Duodenal mucosa (tissue), 2 donors: ENCODE results near the gene LIMCH1.

Experiments used
- H3K27ac ChIP-seq: one replicate; pipeline ENCODE4 v1.7.0; 2013; ENCODE audit warnings: low read depth, low read length
- H3K27me3 ChIP-seq, 2 donors: one replicate each; pipeline ENCODE4 v1.7.0; 2013; ENCODE audit warnings: low read length in 2 of 2, control low read depth in 1 of 2; ENCODE audit not compliant: insufficient read depth in 2 of 2, control insufficient read depth in 1 of 2
- H3K36me3 ChIP-seq, 2 donors: one replicate each; pipeline ENCODE4 v1.7.0; 2013; ENCODE audit warnings: low read length in 2 of 2, control low read depth in 1 of 2; ENCODE audit not compliant: insufficient read depth in 2 of 2, control insufficient read depth in 1 of 2
- H3K4me1 ChIP-seq, 2 donors: one replicate each; pipeline ENCODE4 v1.7.0; 2013; ENCODE audit warnings: low read length in 2 of 2, control low read depth in 1 of 2; ENCODE audit not compliant: insufficient read depth in 2 of 2, control insufficient read depth in 1 of 2
- H3K4me3 ChIP-seq, 2 donors: one replicate each; pipeline ENCODE4 v1.7.0; 2013; ENCODE audit warnings: low read length in 2 of 2, low read depth in 1 of 2
- H3K9ac ChIP-seq, 2 donors: one replicate each; pipeline ENCODE4 v1.7.0; 2013; ENCODE audit warnings: low read length in 2 of 2, low read depth in 1 of 2
- H3K9me3 ChIP-seq, 2 donors: one replicate each; pipeline ENCODE4 v1.7.0; 2013; ENCODE audit warnings: low read length in 2 of 2, control low read depth in 1 of 2; ENCODE audit not compliant: control insufficient read depth in 1 of 2

The LIMCH1 gene

DNA sequence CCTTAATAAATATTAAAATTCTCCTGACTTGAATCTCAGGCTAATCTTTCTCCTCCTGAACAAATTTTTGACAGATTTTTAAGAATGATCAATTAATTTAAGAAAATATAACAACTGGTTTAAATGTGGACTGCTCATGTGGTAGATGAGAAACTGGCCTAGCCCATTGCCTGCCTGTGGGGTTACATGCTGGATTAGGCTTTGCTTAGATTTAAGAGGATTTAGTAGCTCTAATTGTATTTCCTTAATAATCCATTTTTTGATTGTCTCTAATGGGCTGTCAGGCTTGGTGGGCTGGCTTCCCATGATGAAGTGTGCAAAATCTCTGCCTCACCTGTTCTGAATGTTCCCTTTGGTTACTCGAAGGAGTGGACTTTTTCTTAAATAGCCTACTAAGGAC, 27.8 kb upstream of the LIMCH1 start:
- H3K4me1 ChIP-seq: no peaks in the 10 kb centered on the region
- H3K27ac ChIP-seq: no peak overlapping the region
- H3K4me3 ChIP-seq: no peak overlapping the region
- H3K36me3 ChIP-seq: no peaks in the 10 kb centered on the region
- no peak overlapping the region for H3K9ac ChIP-seq
- H3K27me3 ChIP-seq: no peaks in the 10 kb centered on the region
- H3K9me3 ChIP-seq: no peaks in the 10 kb centered on the region

- Histone ChIP-seq H3K36me3 (no peaks in the 10 kb centered on the region), H3K4me1 (no peaks in the 10 kb centered on the region), H3K9me3 (no peaks in the 10 kb centered on the region), H3K4me3 (no peak overlapping the region), H3K27ac (no peak overlapping the region), H3K27me3 (no peaks in the 10 kb centered on the region), H3K9ac (no peak overlapping the region)
These were observed 25.8 kb upstream of the LIMCH1 start for GRCh38 chr4:41512136-41512535.

DNA sequence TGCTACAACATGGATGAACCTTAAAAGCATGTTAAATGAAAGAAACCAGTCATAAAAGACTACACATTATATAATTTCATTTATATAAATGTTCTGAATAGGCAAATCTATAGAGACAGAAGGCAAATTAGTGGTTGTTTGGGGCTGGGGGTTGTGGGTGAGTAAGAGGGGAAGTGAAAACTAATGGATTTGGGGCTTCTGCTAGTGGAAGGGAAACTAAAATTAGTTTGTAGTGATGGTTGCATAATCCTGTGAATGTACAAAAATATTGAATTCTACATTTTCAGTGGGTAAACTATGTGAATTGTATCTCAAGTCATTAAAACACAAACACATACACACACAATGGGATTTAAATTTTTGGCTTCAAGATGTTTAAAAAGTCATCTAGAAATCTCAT, 25.4 kb upstream of the LIMCH1 start:
- Histone ChIP-seq H3K4me1 (no peaks in the 10 kb centered on the region), H3K4me3 (no peak overlapping the region), H3K9me3 (no peaks in the 10 kb centered on the region), H3K36me3 (no peaks in the 10 kb centered on the region), H3K27me3 (no peaks in the 10 kb centered on the region), H3K9ac (no peak overlapping the region), H3K27ac (no peak overlapping the region)

DNA sequence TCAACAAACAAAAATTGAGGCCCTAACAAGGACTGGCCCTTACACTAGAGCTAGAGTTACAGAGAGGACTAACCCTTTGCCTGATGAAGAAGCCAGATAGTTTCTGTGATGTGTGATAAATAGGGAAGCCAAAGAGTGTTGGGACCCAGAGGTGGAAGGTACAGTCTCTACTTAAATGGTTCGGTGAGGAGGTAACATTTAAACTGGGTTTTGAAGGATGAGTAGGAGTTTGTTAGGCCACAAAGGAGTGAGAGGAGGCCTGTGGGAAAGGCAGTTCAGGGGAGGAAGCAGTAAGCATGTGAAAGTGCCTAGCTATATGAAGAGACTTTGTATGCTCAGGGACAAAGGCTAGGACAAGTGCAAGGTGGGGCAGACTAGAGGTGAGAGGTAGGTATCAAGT, 23.8 kb upstream of the LIMCH1 start:
- Histone ChIP-seq H3K4me3 (no peak overlapping the region), H3K9me3 (no peaks in the 10 kb centered on the region), H3K4me1 (no peaks in the 10 kb centered on the region), H3K27me3 (no peaks in the 10 kb centered on the region), H3K9ac (no peak overlapping the region), H3K36me3 (no peaks in the 10 kb centered on the region), H3K27ac (no peak overlapping the region)

- Histone ChIP-seq H3K4me1 (no peaks in the 10 kb centered on the region), H3K4me3 (no peak overlapping the region), H3K9me3 (no peaks in the 10 kb centered on the region), H3K36me3 (no peaks in the 10 kb centered on the region), H3K9ac (no peak overlapping the region), H3K27ac (no peak overlapping the region), H3K27me3 (no peaks in the 10 kb centered on the region)
These were observed 23.0 kb upstream of the LIMCH1 start for GRCh38 chr4:41514766-41515481.

GRCh38 chr4:41517121-41517520, 20.8 kb upstream of the LIMCH1 start:
- Histone ChIP-seq H3K36me3 (no peaks in the 10 kb centered on the region), H3K9me3 (no peaks in the 10 kb centered on the region), H3K4me1 (no peaks in the 10 kb centered on the region), H3K27me3 (no peaks in the 10 kb centered on the region), H3K9ac (no peak overlapping the region), H3K4me3 (no peak overlapping the region), H3K27ac (no peak overlapping the region)

DNA sequence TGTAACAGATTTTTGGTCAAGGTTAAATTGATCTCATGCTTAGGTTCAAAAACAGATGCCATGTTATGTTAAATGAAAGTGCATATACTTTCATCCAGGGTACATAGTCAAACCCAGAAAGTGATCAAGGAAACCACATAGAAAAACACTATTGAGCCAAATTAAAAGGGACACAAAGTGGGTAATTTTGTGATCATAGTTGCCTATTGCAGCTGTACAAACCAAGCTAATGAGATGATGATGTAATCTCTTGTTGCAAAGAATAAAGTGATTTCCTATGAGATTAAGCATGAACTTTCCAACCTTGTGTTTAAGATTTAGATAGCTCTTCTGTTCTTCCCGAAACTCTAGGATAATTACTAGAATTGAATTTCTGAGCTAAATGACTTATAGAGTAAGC, 20.2 kb upstream of the LIMCH1 start:
- no peaks in the 10 kb centered on the region for H3K27me3 ChIP-seq
- H3K36me3 ChIP-seq: no peaks in the 10 kb centered on the region
- no peak overlapping the region for H3K4me3 ChIP-seq
- no peak overlapping the region for H3K9ac ChIP-seq
- no peaks in the 10 kb centered on the region for H3K9me3 ChIP-seq
- no peaks in the 10 kb centered on the region for H3K4me1 ChIP-seq
- no peak overlapping the region for H3K27ac ChIP-seq

DNA sequence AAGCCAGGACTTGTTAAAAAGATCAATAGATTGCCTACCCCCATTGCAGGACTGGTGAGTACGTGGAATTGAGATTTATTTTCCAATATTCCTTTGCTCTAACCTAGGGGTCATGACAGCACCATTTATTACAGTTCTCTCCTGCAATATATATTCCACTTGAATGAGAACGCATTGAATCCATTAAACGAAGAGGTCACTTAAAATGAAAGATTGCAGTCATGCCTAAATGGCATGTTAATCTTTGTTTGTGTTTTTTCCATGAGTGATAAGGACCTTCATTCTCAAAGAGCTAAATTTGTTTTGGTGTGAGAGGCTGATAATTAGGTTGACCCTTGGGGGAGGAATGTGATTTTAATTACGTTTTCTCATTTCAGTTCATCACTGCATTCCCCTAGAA, 13.5 kb upstream of the LIMCH1 start:
- H3K27me3 ChIP-seq: no peaks in the 10 kb centered on the region
- H3K9me3 ChIP-seq: no peaks in the 10 kb centered on the region
- H3K4me3 ChIP-seq: no peak overlapping the region
- H3K27ac ChIP-seq: no peak overlapping the region
- no peak overlapping the region for H3K9ac ChIP-seq
- H3K4me1 ChIP-seq: no peaks in the 10 kb centered on the region
- no peaks in the 10 kb centered on the region for H3K36me3 ChIP-seq

- no peak overlapping the region for H3K27ac ChIP-seq
These were observed 12.8 kb upstream of the LIMCH1 start for GRCh38 chr4:41525129-41525528.

DNA sequence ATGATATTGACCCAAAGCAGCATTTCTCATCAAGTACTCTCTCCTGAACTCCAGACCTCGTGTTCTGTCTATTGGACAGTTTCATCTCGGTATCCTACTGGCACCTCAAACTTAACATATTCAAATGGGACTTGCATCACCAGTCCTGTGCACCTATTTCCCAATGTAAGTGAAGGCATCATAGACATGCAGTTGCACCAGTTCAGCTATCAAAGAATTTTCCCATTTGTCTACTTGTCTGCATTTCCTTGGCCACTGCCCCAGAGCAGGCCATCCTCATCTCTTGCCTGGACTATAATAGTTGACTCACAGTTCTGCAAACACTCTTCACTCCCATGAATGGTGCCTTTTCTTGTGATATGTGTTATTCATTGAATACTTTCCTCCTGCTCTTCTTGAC, 11.3 kb upstream of the LIMCH1 start:
- Histone ChIP-seq H3K27me3 (no peaks in the 10 kb centered on the region), H3K4me3 (no peak overlapping the region), H3K4me1 (no peaks in the 10 kb centered on the region), H3K27ac (no peak overlapping the region), H3K9me3 (no peaks in the 10 kb centered on the region), H3K9ac (no peak overlapping the region), H3K36me3 (no peaks in the 10 kb centered on the region)

More at GRCh38 chr4:41525129-41525528, 12.8 kb upstream of the LIMCH1 start:
- Histone ChIP-seq H3K36me3 (no peaks in the 10 kb centered on the region), H3K4me1 (no peaks in the 10 kb centered on the region), H3K4me3 (no peak overlapping the region), H3K9me3 (no peaks in the 10 kb centered on the region), H3K9ac (no peak overlapping the region), H3K27me3 (no peaks in the 10 kb centered on the region)
